Neutrophil (primary cell): Measurements from ENCODE around the gene CATSPER1.

Source experiments
- H3K27ac ChIP-seq: fragments of 200-600 bp; sonication (generic); 2 replicates; pipeline ENCODE4 v1.5.1; 2016; ENCODE audit warnings: mild to moderate bottlenecking, moderate library complexity
- H3K27me3 ChIP-seq: fragments of 200-600 bp; sonication (generic); 2 replicates; pipeline ENCODE4 v1.6.0; 2016; ENCODE audit warnings: mild to moderate bottlenecking
- H3K36me3 ChIP-seq: fragments of 200-600 bp; sonication (generic); 2 replicates; pipeline ENCODE4 v1.5.1; 2017
- H3K4me1 ChIP-seq, 2 experiments: fragments of 200-600 bp in 1 of 2; sonication (generic) in 1 of 2; 1 replicate in 1 of 2; 2 replicates in 1 of 2; pipeline versions ENCODE4 v1.5.1 to v1.6.1; 2013 to 2016; ENCODE audit warnings: low read depth in 1 of 2, low read length in 1 of 2, mild to moderate bottlenecking in 1 of 2, moderate library complexity in 1 of 2; ENCODE audit not compliant: control insufficient read depth in 1 of 2, insufficient read depth in 1 of 2
- H3K4me3 ChIP-seq, 2 experiments: fragments of 200-600 bp in 1 of 2; sonication (generic) in 1 of 2; 1 replicate in 1 of 2; 2 replicates in 1 of 2; pipeline ENCODE4 v1.5.1; 2013 to 2016; ENCODE audit warnings: low read depth in 1 of 2, low read length in 1 of 2, mild to moderate bottlenecking in 1 of 2, moderate library complexity in 1 of 2
- H3K9me3 ChIP-seq: fragments of 200-600 bp; sonication (generic); 2 replicates; pipeline ENCODE4 v1.5.1; 2016
- CTCF ChIP-seq: fragments of 200-600 bp; sonication (generic); IDR thresholded peaks from 2 replicates; pipeline ENCODE4 v1.5.1; 2016; ENCODE audit warnings: antibody characterized with exemption

The CATSPER1 gene

GRCh38 chr11:65967329-65967934 is 58.8 kb downstream of the CATSPER1 start:
- H3K9me3 ChIP-seq: no peaks in the 10 kb centered on the region
- TF ChIP-seq CTCF: no peak
- H3K27ac ChIP-seq: no peak overlapping the region
- no peaks in the 10 kb centered on the region for H3K27me3 ChIP-seq
- peaks cover 49% of the 10 kb centered on the region for H3K36me3 ChIP-seq
- H3K4me1 ChIP-seq: peaks cover 37 to 45% of the 10 kb centered on the region in 2 experiments
- H3K4me3 ChIP-seq: no peak overlapping the region
